SK-N-MC (cell line): ENCODE measurements around the gene HNRNPH1.
"Not testable (repeated sequence)": the region's sequence is repeated elsewhere in the genome, so short reads cannot be mapped to it uniquely, and the experiment has no call there.

Experiments
- DNase-seq: peaks from one replicate; pipeline ENCODE4 v3.0.0-alpha.2; 2011; ENCODE audit warnings: low read depth, low spot score
- H3K27ac ChIP-seq: fragments of 200-600 bp; sonication (generic); 2 replicates; pipeline ENCODE4 v1.5.1; 2016; ENCODE audit warnings: mixed run types
- H3K36me3 ChIP-seq: fragments of 200-600 bp; sonication (generic); 2 replicates; pipeline ENCODE4 v1.6.1; 2017; ENCODE audit warnings: antibody characterized with exemption, low read length, mixed read lengths; ENCODE audit not compliant: insufficient read depth
- H3K4me3 ChIP-seq: fragments of 200-600 bp; sonication (generic); 2 replicates; pipeline ENCODE4 v1.5.1; 2016
- H3K9ac ChIP-seq: fragments of 200-600 bp; sonication (generic); 2 replicates; pipeline ENCODE4 v1.8.0; 2017; ENCODE audit warnings: mixed run types, mixed read lengths; ENCODE audit not compliant: insufficient read length
- H3K9me3 ChIP-seq: fragments of 200-600 bp; sonication (generic); 2 replicates; pipeline ENCODE4 v1.6.1; 2017; ENCODE audit warnings: low read depth, mild to moderate bottlenecking, antibody characterized with exemption, low read length, moderate library complexity, mixed read lengths
- EZH2 ChIP-seq: fragments of 200-600 bp; sonication (generic); IDR thresholded peaks from one replicate; pipeline ENCODE4 v1.6.1; 2017; ENCODE audit warnings: antibody characterized with exemption
- FOXP2 ChIP-seq: optimal IDR thresholded peaks from 2 replicates; pipeline ENCODE3; 2011; ENCODE audit warnings: mild to moderate bottlenecking, moderate library complexity; ENCODE audit not compliant: insufficient read depth; ENCODE audit errors: extremely low read length, control extremely low read depth
- POLR2AphosphoS5 ChIP-seq: IDR thresholded peaks from 2 replicates; pipeline ENCODE4 v1.6.1; 2012; ENCODE audit warnings: mild to moderate bottlenecking, low read depth, low read length, borderline replicate concordance

HNRNPH1 gene, protein sequence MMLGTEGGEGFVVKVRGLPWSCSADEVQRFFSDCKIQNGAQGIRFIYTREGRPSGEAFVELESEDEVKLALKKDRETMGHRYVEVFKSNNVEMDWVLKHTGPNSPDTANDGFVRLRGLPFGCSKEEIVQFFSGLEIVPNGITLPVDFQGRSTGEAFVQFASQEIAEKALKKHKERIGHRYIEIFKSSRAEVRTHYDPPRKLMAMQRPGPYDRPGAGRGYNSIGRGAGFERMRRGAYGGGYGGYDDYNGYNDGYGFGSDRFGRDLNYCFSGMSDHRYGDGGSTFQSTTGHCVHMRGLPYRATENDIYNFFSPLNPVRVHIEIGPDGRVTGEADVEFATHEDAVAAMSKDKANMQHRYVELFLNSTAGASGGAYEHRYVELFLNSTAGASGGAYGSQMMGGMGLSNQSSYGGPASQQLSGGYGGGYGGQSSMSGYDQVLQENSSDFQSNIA

GRCh38 chr5:179623003-179623905 lies at the start of gene HNRNPH1:
Gene HNRNPH1, minus strand, starts transcription at chr5:179623671. Its CDS starts 538 bp downstream, at chr5:179623133.
- H3K27ac ChIP-seq: peak within 1 kb of the TSS; percentile 98
- DNase-seq: peak; percentile 96

DNA sequence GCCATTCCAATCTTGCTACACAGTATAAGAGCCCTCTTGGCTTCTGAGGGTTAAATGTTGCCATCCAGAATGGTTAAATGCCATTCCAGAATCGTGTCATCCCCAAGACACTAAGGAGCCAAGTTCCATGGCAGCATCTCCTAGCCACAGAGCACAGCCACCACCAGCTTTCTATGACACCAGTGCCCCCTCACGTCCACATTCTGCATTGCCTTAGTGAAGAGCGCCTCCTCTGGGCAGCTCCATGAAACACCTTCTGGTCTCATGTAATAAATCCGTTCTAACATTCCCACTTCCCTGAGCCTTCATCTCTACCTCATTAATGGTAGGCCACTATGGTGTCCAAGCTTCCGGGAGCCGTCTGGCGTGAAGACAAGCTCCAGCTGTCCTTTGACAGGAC lies 44.9 kb upstream of the HNRNPH1 start:
- DNase-seq: no peak
- Histone ChIP-seq H3K36me3 (no peaks in the 10 kb centered on the region), H3K9ac (no peak overlapping the region), H3K4me3 (no peak overlapping the region), H3K27ac (no peak overlapping the region), H3K9me3 (no peaks in the 10 kb centered on the region)
- TF ChIP-seq POLR2AphosphoS5: no peak
- no peak for TF ChIP-seq FOXP2
- no peak for TF ChIP-seq EZH2

More at GRCh38 chr5:179623003-179623905, at the start of gene HNRNPH1:
- Histone ChIP-seq H3K9ac (peak within 1 kb of the TSS; percentile 100), H3K36me3 (peaks cover 47% of the 10 kb centered on the region), H3K9me3 (no peaks in the 10 kb centered on the region), H3K4me3 (peak within 1 kb of the TSS; percentile 100)
- TF ChIP-seq EZH2: no peak
- TF ChIP-seq POLR2AphosphoS5: peak; percentile 100

DNA sequence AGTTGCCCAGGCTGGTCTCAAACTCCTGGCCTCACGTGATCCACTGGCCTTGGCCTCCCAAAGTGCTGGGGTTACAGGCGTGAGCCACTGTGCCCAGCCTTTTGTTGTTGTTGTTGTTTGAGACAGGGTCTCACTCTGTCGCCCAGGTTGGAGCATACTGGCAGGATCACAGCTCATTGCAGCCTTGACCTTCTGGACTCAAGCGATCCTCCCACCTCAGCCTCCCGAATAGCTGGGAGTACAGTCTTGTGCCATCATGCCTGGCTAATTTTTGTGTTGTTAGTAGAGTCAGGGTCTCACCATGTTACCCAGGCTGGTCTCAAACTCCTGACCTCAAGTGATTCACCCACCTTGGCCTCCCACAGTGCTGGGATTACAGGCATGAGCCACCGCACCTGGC lies 38.2 kb upstream of the HNRNPH1 start:
- DNase-seq, H3K27ac ChIP-seq, H3K36me3 ChIP-seq, H3K9ac ChIP-seq, H3K4me3 ChIP-seq, H3K9me3 ChIP-seq: not testable (repeated sequence)

- H3K4me3 ChIP-seq: peak overlapping the region; percentile 81
- peak overlapping the region; percentile 63 for H3K9ac ChIP-seq
- H3K36me3 ChIP-seq, H3K9me3 ChIP-seq, DNase-seq, H3K27ac ChIP-seq: not testable (repeated sequence)
Measured at GRCh38 chr5:179658179-179658856, 34.8 kb upstream of the HNRNPH1 start.

DNA sequence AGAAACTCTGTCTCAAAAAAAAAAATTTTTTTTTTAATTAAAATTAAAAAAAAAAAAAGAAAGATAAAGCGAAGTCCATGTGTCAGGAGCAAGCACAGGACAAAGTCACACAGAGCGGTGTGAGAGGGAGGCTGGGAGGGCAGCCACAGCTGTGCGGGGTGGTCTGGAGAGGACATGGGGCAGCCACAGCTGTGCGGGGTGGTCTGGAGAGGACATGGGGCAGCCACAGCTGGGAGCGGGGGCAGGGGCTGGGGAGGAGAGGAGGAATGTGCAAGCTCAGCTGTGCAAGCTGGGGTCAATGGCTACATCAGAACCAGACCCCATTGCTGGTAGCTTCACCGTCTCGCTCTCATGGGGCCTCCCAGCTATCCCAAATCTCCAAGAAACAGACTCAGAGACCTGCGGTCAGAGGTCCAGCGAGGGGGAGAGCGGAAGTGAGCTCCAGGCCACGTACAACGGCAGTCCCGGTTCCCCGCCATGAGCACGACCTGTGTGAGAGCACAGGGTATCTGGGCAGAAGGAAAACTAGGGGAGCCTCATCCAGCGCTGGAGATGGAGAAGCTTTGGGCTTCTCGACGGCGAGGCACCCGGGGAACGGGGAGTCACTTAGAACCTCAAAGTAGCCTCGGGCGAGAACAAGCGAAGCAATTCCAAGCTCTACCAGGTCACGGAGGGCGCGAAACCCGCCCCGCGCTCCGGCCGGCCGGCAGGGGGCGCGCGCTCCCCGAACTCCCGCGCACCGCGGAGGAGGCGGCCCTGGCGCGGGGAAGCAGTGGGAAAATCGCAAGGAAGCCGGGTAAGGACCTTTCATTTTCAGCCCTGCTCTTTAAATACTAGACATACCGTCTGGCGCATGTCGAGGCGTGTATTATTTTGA lies 34.1 kb upstream of the HNRNPH1 start:
- H3K9me3 ChIP-seq, H3K9ac ChIP-seq, H3K36me3 ChIP-seq, DNase-seq, H3K27ac ChIP-seq, H3K4me3 ChIP-seq: not testable (repeated sequence)

DNA sequence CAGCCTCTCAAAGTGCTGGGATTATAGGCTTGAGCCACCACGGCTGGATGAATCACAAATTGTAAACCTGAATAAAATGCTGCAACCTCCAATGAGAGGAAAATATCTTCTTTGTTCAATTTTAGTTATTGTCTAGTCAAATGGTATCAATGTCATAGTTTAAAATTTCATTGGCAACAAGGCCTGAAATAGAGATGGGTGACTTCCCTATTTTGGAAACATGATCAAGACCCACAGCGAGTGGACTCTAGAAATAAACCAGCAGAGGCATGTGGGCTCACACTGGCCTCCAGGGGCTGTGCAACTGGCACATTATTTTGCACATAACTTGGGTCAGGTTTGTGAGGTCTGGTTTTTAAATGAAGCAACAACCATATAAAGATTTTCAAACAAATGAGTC lies 29.7 kb upstream of the HNRNPH1 start:
- H3K9ac ChIP-seq, H3K4me3 ChIP-seq, DNase-seq, H3K27ac ChIP-seq, H3K36me3 ChIP-seq, H3K9me3 ChIP-seq: not testable (repeated sequence)

GRCh38 chr5:179650245-179650644 lies 26.8 kb upstream of the HNRNPH1 start:
- H3K9ac ChIP-seq, H3K9me3 ChIP-seq, H3K36me3 ChIP-seq, DNase-seq, H3K27ac ChIP-seq, H3K4me3 ChIP-seq: not testable (repeated sequence)

DNA sequence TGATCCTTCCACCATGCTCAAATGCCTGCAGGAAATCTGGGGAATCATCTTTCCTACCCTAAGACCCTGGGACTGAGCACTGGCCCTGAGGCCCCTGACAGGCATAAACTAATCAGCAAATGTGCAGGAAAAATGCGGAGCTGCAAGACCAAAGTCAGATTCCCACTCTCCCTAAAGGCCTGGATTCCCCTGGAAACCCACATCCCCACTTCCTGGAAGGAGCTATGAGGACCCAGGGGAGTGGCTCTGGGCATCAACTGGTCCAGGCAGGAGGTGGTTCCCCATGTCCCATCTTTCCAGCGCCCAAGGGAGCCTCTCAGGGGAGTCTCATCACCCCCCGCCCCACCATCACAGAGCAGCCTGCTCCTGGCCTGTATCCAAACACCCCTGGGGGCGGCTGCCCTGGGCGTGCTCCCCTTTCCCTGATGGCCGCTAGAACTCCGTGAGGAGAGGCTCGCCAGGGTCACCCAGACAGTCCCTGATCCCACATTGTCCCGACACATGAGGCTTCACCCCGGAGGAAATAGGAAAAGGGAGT lies 25.8 kb upstream of the HNRNPH1 start:
- H3K4me3 ChIP-seq, DNase-seq: not testable (repeated sequence)

More for the DNA sequence above, 25.8 kb upstream of the HNRNPH1 start:
- not testable (repeated sequence) for H3K9ac ChIP-seq, H3K36me3 ChIP-seq, H3K27ac ChIP-seq, H3K9me3 ChIP-seq
